Tibial nerve (tissue), 4 donors: ENCODE results near the gene MTHFD1L. TPM values are rescaled to one million over a fixed set of nuclear protein-coding genes. Genes with fewer than 3 reads are reported as not detected.
"Not testable (repeated sequence)": the region's sequence is repeated elsewhere in the genome, so short reads cannot be mapped to it uniquely, and the experiment has no call there.

Experiments
- DNase-seq, 2 donors: peaks; one replicate each; pipeline ENCODE4 v3.0.0-alpha.2; 2019; ENCODE audit warnings: low spot score in 2 of 2
- H3K27ac ChIP-seq, 4 donors: fragments of 200-600 bp; sonication (generic) in 3 of 4; one replicate each; pipeline ENCODE4 v1.5.1; 2017 to 2019; ENCODE audit warnings: mild to moderate bottlenecking in 1 of 4
- H3K27me3 ChIP-seq, 2 donors: fragments of 200-600 bp; sonication (generic) in 1 of 2; one replicate each; pipeline versions ENCODE4 v1.5.1 to v1.6.0; 2017 to 2019
- H3K36me3 ChIP-seq, 3 donors: fragments of 200-600 bp; sonication (generic); one replicate each; pipeline ENCODE4 v1.5.1; 2018 to 2019
- H3K4me1 ChIP-seq, 4 donors: fragments of 200-600 bp; sonication (generic) in 3 of 4; one replicate each; pipeline ENCODE4 v1.5.1; 2017 to 2019
- H3K4me3 ChIP-seq, 4 donors: fragments of 200-600 bp; sonication (generic) in 3 of 4; one replicate each; pipeline ENCODE4 v1.5.1; 2017 to 2019; ENCODE audit warnings: mild to moderate bottlenecking in 1 of 4, moderate library complexity in 1 of 4
- H3K9me3 ChIP-seq, 4 donors: fragments of 200-600 bp; sonication (generic) in 3 of 4; one replicate each; pipeline ENCODE4 v1.5.1; 2017 to 2019
- EP300 ChIP-seq, 2 donors: sonication (generic); formaldehyde crosslinking; IDR thresholded peaks; one replicate each; pipeline ENCODE4 v1.6.1; 2017; ENCODE audit warnings: antibody characterized with exemption in 2 of 2, mild to moderate bottlenecking in 1 of 2
- POLR2A ChIP-seq, 2 donors: fragments of 450-650 bp; IDR thresholded peaks; one replicate each; pipeline ENCODE4 v1.6.1; 2017; ENCODE audit warnings: antibody characterized with exemption in 2 of 2, mild to moderate bottlenecking in 2 of 2, moderate library complexity in 2 of 2
- WGBS, 2 donors: methylation state at CpG; one replicate each; pipeline ENCODE4 v1.1.5; 2018; 5-methylcytosine and 5-hydroxymethylcytosine counted together
- total RNA-seq, 4 donors: library from RNA; depleted of rRNA; stranded (reverse); fragments of >200 nt; gene quantifications; one replicate each; pipeline ENCODE4 v1.1.0, GENCODE V29; 2016
- TF ChIP-seq, protein P1 (sequence below), 5 experiments: fragments of 200-600 bp in 3 of 5; fragments of 450-650 bp in 2 of 5; sonication (generic) in 3 of 5; IDR thresholded peaks; one replicate each; pipeline ENCODE4 v1.5.1; 2016 to 2019; ENCODE audit warnings: antibody characterized with exemption in 5 of 5, mild to moderate bottlenecking in 3 of 5, moderate library complexity in 2 of 5

MTHFD1L gene
- 10 to 100 TPM in 3 of 4 donors, 1 to 10 TPM in 1; 8.4 to 35.1 (median 13.1) TPM for total RNA-seq

DNA sequence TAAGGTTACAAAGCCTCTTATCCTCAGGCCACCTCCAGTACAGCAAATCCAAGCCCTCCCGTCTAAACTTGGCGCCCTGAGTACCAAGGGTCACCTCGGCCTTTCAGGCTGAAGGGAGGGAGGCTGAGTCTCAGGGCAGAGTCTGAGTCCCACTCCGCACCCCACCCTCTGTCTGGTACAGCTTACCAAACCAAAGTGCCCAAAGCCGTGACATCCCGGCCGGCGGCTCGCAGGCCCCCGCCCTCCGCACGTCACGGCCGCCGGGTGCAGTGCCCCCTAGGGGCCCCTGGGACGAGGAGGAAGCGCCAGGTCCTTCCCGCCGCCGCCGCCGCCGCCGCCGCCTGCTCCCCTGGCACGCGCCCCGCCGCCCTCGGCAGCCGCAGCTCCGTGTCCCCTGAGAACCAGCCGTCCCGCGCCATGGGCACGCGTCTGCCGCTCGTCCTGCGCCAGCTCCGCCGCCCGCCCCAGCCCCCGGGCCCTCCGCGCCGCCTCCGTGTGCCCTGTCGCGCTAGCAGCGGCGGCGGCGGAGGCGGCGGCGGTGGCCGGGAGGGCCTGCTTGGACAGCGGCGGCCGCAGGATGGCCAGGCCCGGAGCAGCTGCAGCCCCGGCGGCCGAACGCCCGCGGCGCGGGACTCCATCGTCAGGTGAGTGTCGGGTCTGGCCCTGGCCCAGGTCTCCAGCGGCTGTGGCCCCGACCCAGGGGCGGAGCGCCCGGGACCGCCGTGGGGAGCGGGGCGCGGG, at the start of gene MTHFD1L:
TSS of gene MTHFD1L (plus strand) at position 297 of the 741 bp plus-strand sequence. CDS start at position 418, 121 bp downstream.
- Histone ChIP-seq H3K36me3 (no peaks in the 10 kb centered on the region), H3K27ac (peak within 1 kb of the TSS; percentile 82 to 97 (median 86)), H3K27me3 (no peaks in the 10 kb centered on the region), H3K4me1 (peaks cover 0 to 15% (median 1%) of the 10 kb centered on the region in 4 donors), H3K4me3 (peak within 1 kb of the TSS; percentile 49 to 97 (median 64)), H3K9me3 (no peaks in the 10 kb centered on the region)
- peak; percentile 24 to 48 for TF ChIP-seq POLR2A (IDR thresholded peaks at IDR 0.05)
- TF ChIP-seq, protein P1, sequence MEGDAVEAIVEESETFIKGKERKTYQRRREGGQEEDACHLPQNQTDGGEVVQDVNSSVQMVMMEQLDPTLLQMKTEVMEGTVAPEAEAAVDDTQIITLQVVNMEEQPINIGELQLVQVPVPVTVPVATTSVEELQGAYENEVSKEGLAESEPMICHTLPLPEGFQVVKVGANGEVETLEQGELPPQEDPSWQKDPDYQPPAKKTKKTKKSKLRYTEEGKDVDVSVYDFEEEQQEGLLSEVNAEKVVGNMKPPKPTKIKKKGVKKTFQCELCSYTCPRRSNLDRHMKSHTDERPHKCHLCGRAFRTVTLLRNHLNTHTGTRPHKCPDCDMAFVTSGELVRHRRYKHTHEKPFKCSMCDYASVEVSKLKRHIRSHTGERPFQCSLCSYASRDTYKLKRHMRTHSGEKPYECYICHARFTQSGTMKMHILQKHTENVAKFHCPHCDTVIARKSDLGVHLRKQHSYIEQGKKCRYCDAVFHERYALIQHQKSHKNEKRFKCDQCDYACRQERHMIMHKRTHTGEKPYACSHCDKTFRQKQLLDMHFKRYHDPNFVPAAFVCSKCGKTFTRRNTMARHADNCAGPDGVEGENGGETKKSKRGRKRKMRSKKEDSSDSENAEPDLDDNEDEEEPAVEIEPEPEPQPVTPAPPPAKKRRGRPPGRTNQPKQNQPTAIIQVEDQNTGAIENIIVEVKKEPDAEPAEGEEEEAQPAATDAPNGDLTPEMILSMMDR (IDR thresholded peaks at IDR 0.05), result peak; percentile 55 to 73 (median 70)
- TF ChIP-seq EP300 (IDR thresholded peaks at IDR 0.05), result peak in 1 of 2 donors; percentile 63
- WGBS, 2 donors, result 1 to 5% methylated on average over 4 to 47 of the region's 82 CpGs
- DNase-seq, result peak; percentile 38 to 41

DNA sequence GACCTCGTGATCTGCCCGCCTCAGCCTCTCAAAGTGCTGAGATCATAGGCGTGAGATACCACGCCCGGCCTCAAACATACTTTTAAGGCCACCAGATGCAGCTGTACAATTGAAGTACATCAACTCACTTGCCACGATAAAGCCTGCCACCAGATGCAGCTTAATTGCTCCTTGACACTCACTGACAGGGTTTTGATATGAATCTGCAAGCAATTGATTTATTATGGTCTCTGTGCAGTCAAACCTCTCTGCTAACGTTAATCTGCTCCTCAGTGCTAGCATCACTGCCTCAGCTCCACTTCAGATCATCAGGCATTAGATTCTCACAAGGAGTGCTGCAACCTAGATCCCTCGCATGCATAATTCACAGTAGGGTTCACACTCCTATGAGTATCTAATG, 48.9 kb upstream of the MTHFD1L start:
- not testable (repeated sequence) for H3K27me3 ChIP-seq, H3K4me1 ChIP-seq, DNase-seq, H3K27ac ChIP-seq, H3K9me3 ChIP-seq, H3K4me3 ChIP-seq
- peaks cover 0 to 13% (median 0%) of the 10 kb centered on the region in 3 donors for H3K36me3 ChIP-seq
- WGBS, 2 donors, result 90 to 96% methylated on average over 8 of the region's 8 CpGs

DNA sequence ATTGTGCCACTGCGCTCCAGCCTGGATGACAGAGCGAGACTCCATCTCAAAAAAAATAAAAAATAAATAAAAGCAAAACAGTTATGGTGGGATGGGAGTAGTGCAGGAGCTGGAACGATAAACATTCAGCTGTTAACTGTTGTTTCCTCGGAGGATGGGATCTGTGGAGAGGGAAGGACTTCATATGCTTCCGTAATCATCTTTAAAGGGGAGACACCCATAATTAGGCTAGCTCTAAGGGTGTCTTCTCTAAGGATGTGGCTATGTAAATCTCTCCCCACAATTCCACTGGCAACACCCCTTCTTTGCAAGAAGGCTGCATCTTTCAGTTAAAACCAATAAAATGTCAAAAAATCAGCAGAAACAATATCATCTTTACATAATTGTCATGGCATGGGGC, 42.6 kb upstream of the MTHFD1L start:
- WGBS, 2 donors, result 88 to 93% methylated on average over 5 of the region's 5 CpGs
- Histone ChIP-seq H3K27ac (no peak overlapping the region), H3K36me3 (peaks cover 0 to 24% (median 8%) of the 10 kb centered on the region in 3 donors), H3K27me3 (no peaks in the 10 kb centered on the region), H3K4me1 (peaks cover 0 to 2% (median 0%) of the 10 kb centered on the region in 4 donors), H3K9me3 (no peaks in the 10 kb centered on the region), H3K4me3 (no peak overlapping the region)
- no peak for DNase-seq
- TF ChIP-seq POLR2A (IDR thresholded peaks at IDR 0.05), result no peak
- TF ChIP-seq, protein P1 (IDR thresholded peaks at IDR 0.05), result no peak
- TF ChIP-seq EP300 (IDR thresholded peaks at IDR 0.05), result no peak

DNA sequence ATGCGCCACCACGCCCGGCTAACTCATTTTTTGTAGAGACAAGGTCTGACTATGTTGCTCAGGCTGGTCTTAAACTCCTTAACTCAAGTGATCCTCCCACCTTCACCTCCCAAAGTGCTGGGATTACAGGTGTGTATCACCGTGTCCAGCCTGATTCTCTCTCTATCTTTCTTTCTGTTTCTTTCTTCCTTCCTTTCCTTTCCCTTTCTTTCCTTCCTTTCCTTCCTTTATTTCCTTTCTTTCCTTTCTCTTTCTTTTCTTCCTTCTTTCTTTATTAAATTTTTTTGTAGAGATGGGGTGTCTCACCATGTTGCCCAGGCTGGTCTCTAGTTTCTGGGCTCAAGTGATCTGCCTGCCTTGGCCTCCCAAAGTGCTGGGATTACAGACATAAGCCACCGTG, 38.7 kb upstream of the MTHFD1L start:
- WGBS, 2 donors, result 93% methylated on average over 5 of the region's 5 CpGs
- H3K4me3 ChIP-seq, result no peak overlapping the region
- TF ChIP-seq EP300 (IDR thresholded peaks at IDR 0.05) (no peak), POLR2A (IDR thresholded peaks at IDR 0.05) (no peak)
- TF ChIP-seq, protein P1 (IDR thresholded peaks at IDR 0.05), result no peak
- H3K36me3 ChIP-seq, result peaks cover 0 to 25% (median 8%) of the 10 kb centered on the region in 3 donors
- H3K27me3 ChIP-seq, result no peaks in the 10 kb centered on the region
- no peaks in the 10 kb centered on the region for H3K9me3 ChIP-seq
- H3K4me1 ChIP-seq, result no peaks in the 10 kb centered on the region
- no peak overlapping the region for H3K27ac ChIP-seq
- no peak for DNase-seq

DNA sequence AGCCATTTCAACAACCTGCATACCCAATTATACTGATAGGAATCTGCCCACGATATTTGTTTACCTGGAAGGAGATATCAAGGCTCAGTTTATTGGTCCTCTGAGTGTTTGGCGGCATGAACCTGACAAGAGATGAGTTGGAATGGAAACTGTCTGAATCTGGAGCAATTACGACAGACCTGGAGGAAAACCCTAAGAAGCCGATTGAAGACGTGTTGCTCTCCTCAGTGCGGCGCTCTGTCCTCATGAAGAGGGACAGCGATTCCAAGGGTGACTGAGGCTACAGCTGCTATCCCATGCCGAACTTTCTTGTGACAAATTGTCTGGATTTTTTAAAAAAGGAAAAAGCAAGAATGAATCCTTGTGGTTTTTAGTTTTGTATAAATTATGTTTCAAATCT, 37.4 kb upstream of the MTHFD1L start:
- not testable (repeated sequence) for H3K27ac ChIP-seq, H3K4me1 ChIP-seq, H3K9me3 ChIP-seq, H3K4me3 ChIP-seq, H3K27me3 ChIP-seq, DNase-seq
- peaks cover 0 to 20% (median 8%) of the 10 kb centered on the region in 3 donors for H3K36me3 ChIP-seq
- 92 to 94% methylated on average over 9 of the region's 9 CpGs for WGBS, 2 donors

DNA sequence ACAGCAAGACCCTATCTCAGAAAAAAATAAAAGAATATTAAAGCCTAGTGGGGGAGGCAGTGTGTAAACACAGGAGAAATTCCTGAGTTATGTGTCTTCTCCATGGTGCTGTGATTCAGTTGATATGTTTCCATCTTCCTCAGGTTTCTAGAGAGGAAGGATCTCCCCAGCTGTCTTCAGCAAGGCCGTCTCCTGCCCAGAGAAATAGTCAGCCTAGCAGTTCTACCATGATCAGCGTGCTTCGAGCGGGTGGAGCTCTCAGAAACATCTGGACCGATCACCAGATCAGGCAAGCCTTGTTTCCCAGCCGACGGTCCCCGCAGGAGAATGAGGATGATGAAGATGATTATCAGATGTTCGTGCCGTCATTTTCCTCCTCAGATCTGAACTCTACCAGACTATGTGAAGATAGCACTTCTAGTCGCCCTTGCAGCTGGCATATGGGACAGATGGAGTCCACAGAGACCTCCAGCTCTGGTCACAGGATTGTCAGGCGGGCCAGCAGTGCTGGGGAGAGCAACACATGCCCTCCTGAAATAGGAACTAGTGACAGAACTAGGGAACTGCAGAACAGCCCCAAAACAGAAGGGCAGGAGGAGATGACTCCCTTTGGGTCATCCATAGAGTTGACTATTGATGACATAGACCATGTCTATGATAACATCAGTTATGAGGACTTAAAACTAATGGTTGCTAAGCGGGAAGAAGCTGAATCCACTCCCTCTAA, 34.9 kb upstream of the MTHFD1L start:
- 73 to 81% methylated on average over 13 of the region's 13 CpGs for WGBS, 2 donors
- H3K36me3 ChIP-seq, result peaks cover 0 to 19% (median 0%) of the 10 kb centered on the region in 3 donors
- no peak for DNase-seq

More for the DNA sequence above, 34.9 kb upstream of the MTHFD1L start:
- H3K4me1 ChIP-seq, result no peaks in the 10 kb centered on the region
- H3K27me3 ChIP-seq, result no peaks in the 10 kb centered on the region
- H3K4me3 ChIP-seq, result no peak overlapping the region
- H3K9me3 ChIP-seq, result no peaks in the 10 kb centered on the region
- TF ChIP-seq EP300 (IDR thresholded peaks at IDR 0.05) (no peak), POLR2A (IDR thresholded peaks at IDR 0.05) (no peak)
- TF ChIP-seq, protein P1 (IDR thresholded peaks at IDR 0.05), result no peak
- no peak overlapping the region for H3K27ac ChIP-seq
